Stomach (tissue), 4 donors: Measurements from ENCODE around the gene CIAO2A.

Experiments
- CTCF ChIP-seq, 7 experiments: fragments of 450-650 bp in 4 of 7; fragments of 200-600 bp in 3 of 7; sonication (generic) in 3 of 7; IDR thresholded peaks; one replicate each; pipeline ENCODE4 v1.5.1; 2016 to 2019; ENCODE audit warnings: antibody characterized with exemption in 7 of 7, control low read depth in 2 of 7, mild to moderate bottlenecking in 1 of 7
- EP300 ChIP-seq: sonication (generic); formaldehyde crosslinking; IDR thresholded peaks from one replicate; pipeline ENCODE4 v1.6.1; 2017; ENCODE audit warnings: antibody characterized with exemption
- POLR2A ChIP-seq, 4 donors: fragments of 450-650 bp; IDR thresholded peaks; one replicate each; pipeline ENCODE4 v1.6.1; 2016; ENCODE audit warnings: antibody characterized with exemption in 4 of 4, control low read depth in 2 of 4, mild to moderate bottlenecking in 1 of 4, moderate library complexity in 1 of 4
- POLR2AphosphoS5 ChIP-seq, 3 donors: sonication (generic); formaldehyde crosslinking; IDR thresholded peaks; one replicate each; pipeline ENCODE4 v1.6.1; 2016; ENCODE audit warnings: antibody characterized with exemption in 3 of 3

- no peak for TF ChIP-seq CTCF (IDR thresholded peaks at IDR 0.05)
- TF ChIP-seq POLR2AphosphoS5 (IDR thresholded peaks at IDR 0.05) = no peak
- TF ChIP-seq EP300 = no peak
- TF ChIP-seq POLR2A (IDR thresholded peaks at IDR 0.05) = no peak
These were observed 67.0 kb downstream of the CIAO2A start for GRCh38 chr15:64026591-64026990.
